Neural cell (in vitro differentiated cells): Measurements from ENCODE around the gene UBN1.

Experiments used
- CTCF ChIP-seq: fragments of 450-650 bp; IDR thresholded peaks from 2 replicates; pipeline ENCODE4 v1.5.1; 2014; ENCODE audit warnings: antibody characterized with exemption, mild to moderate bottlenecking, moderate library complexity; ENCODE audit not compliant: poor library complexity, severe bottlenecking
- EP300 ChIP-seq: fragments of 450-650 bp; conservative IDR thresholded peaks from 2 replicates; pipeline ENCODE4 v1.6.1; 2014; ENCODE audit warnings: antibody characterized with exemption, mild to moderate bottlenecking, moderate library complexity; ENCODE audit not compliant: poor library complexity, severe bottlenecking
- EZH2 ChIP-seq: fragments of 200-600, 300-800 bp; shearing (Covaris generic), sonication (generic); IDR thresholded peaks from 2 replicates; pipeline ENCODE4 v1.6.1; 2014; ENCODE audit warnings: antibody characterized with exemption, low read length, borderline replicate concordance, mild to moderate bottlenecking; ENCODE audit not compliant: insufficient read depth, poor library complexity, severe bottlenecking
- REST ChIP-seq: IDR thresholded peaks from 2 replicates; pipeline ENCODE4 v1.6.1; 2012; ENCODE audit warnings: borderline replicate concordance

GRCh38 chr16:4866586-4866985, 19.3 kb downstream of the UBN1 start:
- TF ChIP-seq EZH2 (no peak), REST (no peak), CTCF (no peak), EP300 (no peak)
